NT2/D1 (cell line): ENCODE data around the gene ABHD12.

Source experiments
- SUZ12 ChIP-seq: IDR thresholded peaks from 2 replicates; pipeline ENCODE4 v1.6.1; 2011; ENCODE audit not compliant: insufficient read length, insufficient read depth; ENCODE audit errors: extremely low read depth
- YY1 ChIP-seq: IDR thresholded peaks from 2 replicates; pipeline ENCODE4 v1.6.1; 2011; ENCODE audit not compliant: insufficient read length, insufficient read depth
- ZNF274 ChIP-seq: IDR thresholded peaks from 2 replicates; pipeline ENCODE4 v1.6.1; 2011; ENCODE audit warnings: mild to moderate bottlenecking, low read depth, low read length

DNA sequence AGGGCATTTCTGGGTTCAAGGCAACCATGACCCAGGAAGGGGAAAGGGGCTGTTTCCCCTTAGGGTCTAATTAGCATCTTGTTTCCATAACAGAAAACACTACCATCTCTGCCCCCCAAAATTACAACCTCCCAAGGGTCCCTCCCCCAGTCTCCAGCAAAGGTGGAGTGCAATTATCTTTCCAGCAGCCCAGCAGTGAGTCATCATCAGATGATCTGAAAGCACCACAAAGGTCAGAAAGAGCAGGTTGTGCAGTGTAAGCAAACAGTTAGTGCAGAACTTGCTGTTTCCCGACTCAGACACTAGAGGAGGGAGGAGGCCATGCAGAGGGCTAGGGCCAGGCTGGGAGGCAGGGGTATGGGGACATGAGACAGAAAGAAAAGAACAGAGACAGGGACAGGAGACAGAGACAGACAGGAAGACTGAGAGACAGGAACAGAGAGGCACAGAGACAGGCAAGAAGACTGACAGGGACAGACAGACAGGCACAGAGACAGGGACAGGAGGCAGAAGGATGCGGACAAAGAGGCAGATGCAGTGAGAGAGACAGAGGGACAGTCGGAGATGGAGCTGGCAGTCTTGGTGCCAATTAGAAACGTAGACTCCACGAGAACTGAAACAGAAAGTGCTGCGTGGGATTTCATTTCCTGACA lies 80.2 kb downstream of the ABHD12 start:
- TF ChIP-seq ZNF274 (no peak), YY1 (no peak), SUZ12 (no peak)
